22Rv1 (cell line): Measurements from ENCODE around the gene RSKR.

Experiments used
- CTCF ChIP-seq: fragments of 450-650 bp; IDR thresholded peaks from 2 replicates; pipeline ENCODE4 v1.5.1; 2017; ENCODE audit warnings: mild to moderate bottlenecking
- ZFX ChIP-seq: fragments of 450-650 bp; IDR thresholded peaks from 2 replicates; pipeline ENCODE4 v1.6.1; 2017; ENCODE audit warnings: antibody characterized with exemption, borderline replicate concordance

GRCh38 chr17:28569446-28569845, 44.5 kb downstream of the RSKR start:
- no peak for TF ChIP-seq CTCF
- TF ChIP-seq ZFX = no peak
